ENCODE results near the gene LRRC56. TPM values are rescaled to one million over a fixed set of nuclear protein-coding genes. Genes with fewer than 3 reads are reported as not detected.

LRRC56 gene
- total and polyA plus RNA-seq, 2 of the 13 experiments (the other 11 are each of a cell fraction or from before 2014, with no cell fraction given) = 0.11 to 0.29 TPM

DNA sequence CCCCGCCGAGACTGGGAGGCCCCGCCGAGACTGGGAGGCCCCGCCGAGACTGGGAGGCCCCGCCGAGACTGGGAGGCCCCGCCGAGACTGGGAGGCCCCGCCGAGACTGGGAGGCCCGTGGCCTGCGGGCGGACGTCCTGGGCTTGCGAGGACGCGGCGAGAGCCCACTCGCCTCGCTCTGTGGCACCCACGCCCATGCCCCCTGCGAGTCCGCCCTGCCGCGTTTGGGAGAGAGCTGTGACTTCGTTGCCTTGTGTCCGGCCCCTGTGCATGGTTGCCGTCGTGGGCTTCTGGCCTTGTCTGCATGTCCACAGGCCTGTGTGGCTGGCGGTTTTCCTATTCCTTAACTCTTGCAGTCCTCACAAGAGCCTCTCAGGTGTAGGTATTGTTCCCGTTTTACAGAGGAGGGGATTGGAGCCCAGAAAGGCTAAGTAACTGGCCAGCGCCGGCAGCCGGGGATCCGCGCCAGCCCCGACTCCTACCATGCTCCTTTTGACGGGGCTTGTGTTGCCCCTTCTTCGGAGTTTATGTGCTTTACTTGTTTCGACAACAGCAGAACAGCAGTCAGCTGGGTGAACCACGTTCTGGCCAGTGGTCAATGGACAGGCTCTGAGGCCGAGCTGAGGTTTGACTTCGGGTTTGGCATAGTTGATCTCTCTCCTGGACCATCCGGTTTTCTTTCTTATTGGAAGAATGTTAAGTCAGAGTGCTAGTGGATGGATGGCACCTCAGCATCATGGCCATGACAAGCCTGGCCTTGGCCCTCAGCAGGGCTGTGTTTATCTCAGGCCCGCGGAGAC, 39.7 kb downstream of the LRRC56 start (continued):
- TF ChIP-seq, protein P1, sequence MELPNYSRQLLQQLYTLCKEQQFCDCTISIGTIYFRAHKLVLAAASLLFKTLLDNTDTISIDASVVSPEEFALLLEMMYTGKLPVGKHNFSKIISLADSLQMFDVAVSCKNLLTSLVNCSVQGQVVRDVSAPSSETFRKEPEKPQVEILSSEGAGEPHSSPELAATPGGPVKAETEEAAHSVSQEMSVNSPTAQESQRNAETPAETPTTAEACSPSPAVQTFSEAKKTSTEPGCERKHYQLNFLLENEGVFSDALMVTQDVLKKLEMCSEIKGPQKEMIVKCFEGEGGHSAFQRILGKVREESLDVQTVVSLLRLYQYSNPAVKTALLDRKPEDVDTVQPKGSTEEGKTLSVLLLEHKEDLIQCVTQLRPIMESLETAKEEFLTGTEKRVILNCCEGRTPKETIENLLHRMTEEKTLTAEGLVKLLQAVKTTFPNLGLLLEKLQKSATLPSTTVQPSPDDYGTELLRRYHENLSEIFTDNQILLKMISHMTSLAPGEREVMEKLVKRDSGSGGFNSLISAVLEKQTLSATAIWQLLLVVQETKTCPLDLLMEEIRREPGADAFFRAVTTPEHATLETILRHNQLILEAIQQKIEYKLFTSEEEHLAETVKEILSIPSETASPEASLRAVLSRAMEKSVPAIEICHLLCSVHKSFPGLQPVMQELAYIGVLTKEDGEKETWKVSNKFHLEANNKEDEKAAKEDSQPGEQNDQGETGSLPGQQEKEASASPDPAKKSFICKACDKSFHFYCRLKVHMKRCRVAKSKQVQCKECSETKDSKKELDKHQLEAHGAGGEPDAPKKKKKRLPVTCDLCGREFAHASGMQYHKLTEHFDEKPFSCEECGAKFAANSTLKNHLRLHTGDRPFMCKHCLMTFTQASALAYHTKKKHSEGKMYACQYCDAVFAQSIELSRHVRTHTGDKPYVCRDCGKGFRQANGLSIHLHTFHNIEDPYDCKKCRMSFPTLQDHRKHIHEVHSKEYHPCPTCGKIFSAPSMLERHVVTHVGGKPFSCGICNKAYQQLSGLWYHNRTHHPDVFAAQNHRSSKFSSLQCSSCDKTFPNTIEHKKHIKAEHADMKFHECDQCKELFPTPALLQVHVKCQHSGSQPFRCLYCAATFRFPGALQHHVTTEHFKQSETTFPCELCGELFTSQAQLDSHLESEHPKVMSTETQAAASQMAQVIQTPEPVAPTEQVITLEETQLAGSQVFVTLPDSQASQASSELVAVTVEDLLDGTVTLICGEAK (IDR thresholded peaks at IDR 0.05) = no peak
- TF ChIP-seq, protein P1 (CRISPR knock-in tag; IDR thresholded peaks at IDR 0.05) = peak; percentile 43; the same call in 1 of the 2 replicates
- TF ChIP-seq ZNF891 (CRISPR knock-in tag; IDR thresholded peaks at IDR 0.05) (peak; percentile 51; the same call in 1 of the 2 replicates), ZNF776 (CRISPR knock-in tag; IDR thresholded peaks at IDR 0.05) (peak; percentile 16; the same call in 1 of the 2 replicates), ZNF768 (CRISPR knock-in tag; IDR thresholded peaks at IDR 0.05) (peak; percentile 44; the same call in 1 of the 2 replicates), SAP130 (CRISPR knock-in tag; IDR thresholded peaks at IDR 0.05; ENCODE audit: low read depth) (peak; percentile 59), SP2 (CRISPR knock-in tag; IDR thresholded peaks at IDR 0.05) (no peak), UBTF (CRISPR knock-in tag; IDR thresholded peaks at IDR 0.05) (0 out of 2 replicates have a peak, but pooled peaks have one; percentile 12), PITX1 (CRISPR knock-in tag; IDR thresholded peaks at IDR 0.05) (no peak), ZFP36L2 (CRISPR knock-in tag; IDR thresholded peaks at IDR 0.05) (no peak), PHF20 (CRISPR knock-in tag; IDR thresholded peaks at IDR 0.05) (0 out of 2 replicates have a peak, but pooled peaks have one; percentile 5), GATA4 (IDR thresholded peaks at IDR 0.05; ENCODE audit: borderline replicate concordance, low read depth) (no peak), SIN3A (IDR thresholded peaks at IDR 0.05; ENCODE audit: borderline replicate concordance, low read depth, low read length) (0 out of 2 replicates have a peak, but pooled peaks have one; percentile 29)
- TF ChIP-seq, protein P2, sequence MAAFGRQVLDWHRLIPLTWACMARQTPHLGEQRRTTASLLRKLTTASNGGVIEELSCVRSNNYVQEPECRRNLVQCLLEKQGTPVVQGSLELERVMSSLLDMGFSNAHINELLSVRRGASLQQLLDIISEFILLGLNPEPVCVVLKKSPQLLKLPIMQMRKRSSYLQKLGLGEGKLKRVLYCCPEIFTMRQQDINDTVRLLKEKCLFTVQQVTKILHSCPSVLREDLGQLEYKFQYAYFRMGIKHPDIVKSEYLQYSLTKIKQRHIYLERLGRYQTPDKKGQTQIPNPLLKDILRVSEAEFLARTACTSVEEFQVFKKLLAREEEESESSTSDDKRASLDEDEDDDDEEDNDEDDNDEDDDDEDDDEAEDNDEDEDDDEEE (CRISPR knock-in tag; IDR thresholded peaks at IDR 0.05) = 0 out of 2 replicates have a peak, but pooled peaks have one; percentile 40
- TF ChIP-seq, protein P3, sequence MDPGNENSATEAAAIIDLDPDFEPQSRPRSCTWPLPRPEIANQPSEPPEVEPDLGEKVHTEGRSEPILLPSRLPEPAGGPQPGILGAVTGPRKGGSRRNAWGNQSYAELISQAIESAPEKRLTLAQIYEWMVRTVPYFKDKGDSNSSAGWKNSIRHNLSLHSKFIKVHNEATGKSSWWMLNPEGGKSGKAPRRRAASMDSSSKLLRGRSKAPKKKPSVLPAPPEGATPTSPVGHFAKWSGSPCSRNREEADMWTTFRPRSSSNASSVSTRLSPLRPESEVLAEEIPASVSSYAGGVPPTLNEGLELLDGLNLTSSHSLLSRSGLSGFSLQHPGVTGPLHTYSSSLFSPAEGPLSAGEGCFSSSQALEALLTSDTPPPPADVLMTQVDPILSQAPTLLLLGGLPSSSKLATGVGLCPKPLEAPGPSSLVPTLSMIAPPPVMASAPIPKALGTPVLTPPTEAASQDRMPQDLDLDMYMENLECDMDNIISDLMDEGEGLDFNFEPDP (CRISPR knock-in tag; conservative IDR thresholded peaks at IDR 0.05) = 0 out of 2 replicates have a peak, but pooled peaks have one; percentile 66
